ENCODE data around the gene CYP26A1.
"Not testable (repeated sequence)": the region's sequence is repeated elsewhere in the genome, so short reads cannot be mapped to it uniquely, and the experiment has no call there.

The CYP26A1 gene

DNA sequence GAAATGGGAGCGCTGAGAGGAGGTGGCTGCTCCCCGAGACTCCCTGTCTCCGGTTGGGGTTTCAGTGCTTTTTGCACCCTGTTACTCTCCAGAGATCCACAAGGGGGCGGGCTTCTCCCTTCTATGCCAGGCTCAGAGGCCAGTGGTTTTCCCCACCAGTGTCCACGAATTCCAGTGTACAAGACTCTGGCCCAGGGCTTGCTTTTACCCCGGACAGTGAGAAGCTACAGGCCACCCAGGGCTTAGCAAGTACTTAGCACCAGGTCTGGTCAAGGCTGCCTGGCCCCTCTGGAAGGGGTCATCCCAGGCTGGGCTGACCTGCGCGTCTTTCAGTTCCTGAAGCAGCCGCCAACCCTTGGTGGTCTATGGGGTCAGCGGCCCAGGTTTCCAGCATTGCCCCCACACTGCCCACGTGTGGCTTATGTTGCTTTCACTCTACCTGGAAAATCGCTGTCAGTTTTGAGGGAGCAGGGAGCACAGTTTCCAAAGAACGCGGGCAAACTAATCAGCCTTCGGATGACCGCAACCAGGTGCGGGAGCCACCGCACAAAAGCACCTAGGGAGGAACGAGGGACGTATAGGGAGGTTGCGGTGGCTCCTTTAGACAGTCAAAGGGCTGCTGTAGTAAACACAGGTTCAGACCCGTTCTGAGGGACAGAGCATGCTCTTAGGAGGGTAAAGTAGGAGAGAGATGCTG lies 6.8 kb downstream of the CYP26A1 start:
- no peak for DNase-seq (ENCODE audit: low read depth)

DNA sequence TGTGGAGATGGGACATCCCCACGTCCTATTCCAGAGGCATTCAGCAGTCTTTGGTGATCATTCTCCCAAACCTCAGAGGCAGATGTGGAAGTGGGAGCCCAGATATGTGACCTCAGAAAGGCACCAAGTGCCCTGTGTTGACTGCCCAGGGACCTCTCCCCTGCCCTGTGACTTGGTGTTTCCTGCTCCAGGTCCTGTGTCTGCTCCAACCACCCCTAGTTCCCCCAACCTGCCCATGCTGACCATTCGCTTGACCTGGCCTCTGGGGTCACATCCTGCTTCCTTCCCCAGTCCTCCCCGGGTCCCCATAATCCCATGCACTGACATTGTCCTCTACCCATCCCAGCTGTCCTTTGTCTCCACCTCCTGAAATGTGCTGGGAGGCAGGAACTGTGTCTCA lies 7.6 kb downstream of the CYP26A1 start:
- no peak for DNase-seq (ENCODE audit: low read depth)

DNA sequence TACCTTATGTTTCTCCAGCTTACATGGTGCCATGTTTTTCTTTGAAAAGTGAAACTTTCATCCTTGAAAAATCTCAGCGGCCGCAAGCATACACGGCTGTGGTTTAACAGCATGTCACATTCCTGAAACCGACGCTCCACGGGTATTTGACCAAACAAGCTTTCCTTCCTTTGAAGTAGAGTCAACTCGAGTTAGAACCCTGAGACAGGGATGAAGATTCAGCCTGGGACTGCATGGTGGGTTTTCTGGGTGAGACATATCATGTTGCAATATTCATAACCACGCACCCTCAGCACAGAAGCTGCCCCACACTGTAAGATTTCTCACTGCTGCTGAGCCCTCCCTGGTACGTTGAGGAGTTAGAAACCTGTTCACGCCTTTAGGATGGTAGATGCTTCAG lies 8.1 kb downstream of the CYP26A1 start:
- DNase-seq (ENCODE audit: low read depth): no peak

DNA sequence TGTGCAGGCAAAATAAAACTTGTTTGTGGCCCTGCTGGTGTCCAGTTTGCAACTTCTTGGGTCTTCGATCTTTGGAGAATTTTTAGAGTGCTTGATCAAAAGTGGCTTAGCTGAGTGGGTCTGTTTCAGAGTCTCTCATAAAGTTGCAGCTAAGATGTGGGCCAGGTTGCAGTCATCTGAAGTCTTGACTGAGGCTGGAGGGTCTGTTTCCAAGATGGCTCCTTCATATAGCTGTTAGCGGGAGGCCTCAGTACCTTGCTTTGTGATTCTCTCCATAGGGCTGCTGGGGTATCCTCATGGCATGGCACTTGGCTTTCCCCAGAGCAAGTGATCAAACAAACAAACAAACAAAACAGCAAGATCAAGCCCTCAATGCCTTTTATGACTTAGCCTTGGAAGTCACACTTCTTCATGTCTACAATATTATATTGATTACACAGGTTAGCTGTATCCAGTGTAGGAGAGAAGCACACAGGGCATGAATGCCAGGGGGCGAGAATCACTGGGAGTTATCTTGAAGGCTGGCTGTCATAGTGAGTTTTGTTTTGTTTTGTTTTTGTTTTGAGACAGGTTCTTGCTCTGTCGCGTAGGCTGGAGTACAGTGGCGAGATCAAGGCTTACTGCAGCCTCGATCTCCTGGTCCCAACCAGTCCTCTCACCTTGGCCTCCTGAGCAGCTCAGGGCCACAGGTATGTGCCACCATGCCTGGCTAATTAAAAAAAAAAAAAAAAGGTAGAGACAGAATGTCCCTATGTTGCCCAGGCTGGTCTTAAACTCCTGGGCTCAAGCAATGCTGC lies 10.2 kb downstream of the CYP26A1 start:
- DNase-seq (ENCODE audit: low read depth): no peak

DNA sequence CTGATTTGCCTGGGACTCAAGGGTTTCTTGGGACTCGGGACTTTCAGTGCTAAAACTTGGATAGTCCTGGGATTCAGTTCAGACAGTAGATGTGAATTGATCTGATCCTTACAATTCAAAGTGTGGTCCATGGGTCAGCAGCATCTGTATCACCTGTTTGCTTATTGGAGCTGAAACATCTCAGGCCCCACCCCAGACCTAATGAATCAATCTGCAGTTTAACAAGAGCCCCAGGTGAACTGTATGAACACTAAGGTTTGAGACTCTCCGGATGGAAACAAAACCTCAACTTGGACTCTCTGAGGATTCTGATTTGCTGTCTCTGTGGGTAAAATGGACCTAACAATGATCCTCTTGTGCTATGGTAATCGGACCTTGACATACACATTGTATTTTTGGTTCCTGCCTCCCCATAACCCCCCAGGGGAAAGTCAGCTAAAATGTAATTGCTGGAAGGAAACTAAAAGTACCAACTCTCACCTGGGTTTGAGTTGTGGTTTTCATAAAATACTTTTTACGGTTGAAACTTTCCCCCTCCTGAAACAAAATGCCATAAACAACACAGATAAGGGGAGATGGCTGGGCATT lies 11.7 kb downstream of the CYP26A1 start:
- no peak for DNase-seq (ENCODE audit: low read depth)

DNA sequence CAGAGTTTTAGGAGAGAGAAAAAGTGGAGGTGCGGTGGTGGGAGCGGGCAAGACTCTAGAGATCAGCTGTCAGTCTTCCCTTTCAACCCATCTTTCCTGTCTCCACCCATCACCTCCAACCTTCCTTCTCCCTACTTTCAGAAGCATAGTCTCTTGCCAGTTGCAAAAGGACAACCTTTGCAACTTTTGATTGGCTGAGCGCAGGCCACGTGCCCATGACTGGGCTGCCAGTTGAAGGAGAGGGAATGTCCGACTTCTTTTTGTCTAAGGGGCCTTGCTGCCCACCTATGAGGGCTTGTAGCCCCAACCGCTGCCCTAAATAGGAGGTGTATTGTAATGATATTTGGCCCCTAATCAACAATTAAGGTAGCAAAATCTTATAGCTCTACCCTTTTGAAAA lies 12.6 kb downstream of the CYP26A1 start:
- no peak for DNase-seq (ENCODE audit: low read depth)

DNA sequence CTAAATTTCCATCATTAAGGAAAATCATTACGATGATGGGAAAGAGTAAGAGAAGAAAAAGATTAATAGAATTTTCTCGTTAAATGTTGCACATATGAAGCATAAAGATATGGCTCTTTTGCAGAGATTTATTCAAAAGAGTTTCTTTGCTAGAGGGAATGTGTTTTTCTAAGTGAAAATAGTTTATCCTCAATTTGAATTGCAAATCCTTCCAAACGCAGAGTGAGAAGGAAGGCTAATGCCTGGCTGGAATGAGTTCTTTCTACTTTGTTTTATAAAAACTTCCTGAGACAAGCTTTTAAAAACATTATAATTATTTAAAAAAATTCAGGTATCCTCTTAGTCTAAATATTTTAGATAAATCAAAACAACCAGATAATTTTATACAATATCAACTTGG lies 14.2 kb downstream of the CYP26A1 start:
- no peak for DNase-seq (ENCODE audit: low read depth)

DNA sequence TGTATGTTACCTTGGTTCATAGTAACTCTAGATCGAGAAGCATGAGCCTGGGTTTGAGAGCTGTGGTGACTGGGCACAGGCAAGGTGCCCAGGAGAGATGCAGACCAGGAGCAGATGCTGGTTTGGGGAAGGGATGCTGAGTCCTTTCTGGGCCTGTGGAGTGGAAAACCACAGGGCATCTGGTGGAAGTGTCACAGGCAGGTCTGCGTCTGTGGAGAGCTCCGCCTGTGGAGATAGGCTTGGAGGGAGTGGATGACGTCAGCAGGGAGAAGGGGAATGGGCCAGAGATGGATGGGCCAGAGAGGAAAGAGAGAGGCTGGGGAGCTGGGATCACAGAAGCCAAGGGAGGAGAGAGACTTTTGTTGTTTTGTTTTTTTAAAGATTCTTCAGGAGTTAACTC lies 14.8 kb downstream of the CYP26A1 start:
- no peak for DNase-seq (ENCODE audit: low read depth)

DNA sequence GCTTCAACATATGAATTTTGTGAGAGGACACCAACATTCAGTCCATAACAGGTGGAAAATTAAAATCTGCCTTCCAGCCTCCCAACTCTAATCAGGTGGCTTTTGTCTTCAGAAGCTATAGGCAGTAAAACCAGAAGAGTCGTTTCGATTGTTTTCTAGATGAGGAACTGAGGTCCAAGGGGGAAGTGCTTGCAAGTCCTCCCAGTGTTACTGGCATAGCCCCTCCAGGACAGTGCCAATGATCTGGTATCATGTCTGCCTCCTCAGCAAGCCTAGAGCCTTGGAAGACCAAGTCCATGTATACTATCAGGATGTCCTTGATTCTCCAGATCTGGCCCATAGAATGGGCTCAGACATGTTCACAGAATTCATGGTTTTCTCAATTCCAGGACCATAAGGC lies 16.9 kb downstream of the CYP26A1 start:
- DNase-seq (ENCODE audit: low read depth): no peak

DNA sequence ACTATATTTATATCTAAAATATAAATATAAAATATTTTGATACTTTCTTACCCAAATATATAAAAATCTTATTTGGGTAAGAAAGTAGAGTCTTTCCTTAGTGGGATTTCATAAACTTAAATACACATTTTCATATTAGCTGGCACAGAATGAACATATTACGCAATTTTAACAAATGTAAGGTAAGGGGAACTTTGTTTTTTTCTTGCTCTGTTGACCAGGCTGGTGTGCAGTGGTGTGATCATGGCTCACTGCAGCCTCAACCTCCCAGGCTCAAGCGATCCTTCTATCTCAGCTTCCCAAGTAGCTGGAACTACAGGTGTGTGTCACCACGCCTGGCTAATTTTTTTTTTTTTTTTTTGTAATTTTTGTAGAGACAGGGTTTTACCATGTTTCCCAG lies 18.3 kb downstream of the CYP26A1 start:
- DNase-seq (ENCODE audit: low read depth): no peak

DNA sequence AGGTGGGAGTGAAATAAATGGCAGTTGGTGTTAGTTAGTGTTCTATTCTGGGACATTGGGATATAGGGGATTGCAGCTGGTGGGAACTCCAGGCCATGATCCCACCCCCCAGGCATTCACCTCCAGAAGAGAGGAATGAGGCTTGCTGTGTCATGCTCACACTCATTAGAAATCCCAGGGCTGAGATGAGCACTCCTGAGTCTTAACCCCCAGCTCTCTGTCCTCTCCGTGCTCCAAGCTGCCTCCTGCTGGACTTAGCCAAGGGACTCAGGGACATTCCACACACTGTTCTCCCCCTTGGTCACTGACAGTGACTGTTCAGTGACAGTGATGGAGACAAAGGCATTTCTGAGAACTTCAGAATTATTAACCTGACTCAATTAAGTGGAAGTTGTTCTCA lies 21.5 kb downstream of the CYP26A1 start:
- DNase-seq (ENCODE audit: low read depth): no peak

DNA sequence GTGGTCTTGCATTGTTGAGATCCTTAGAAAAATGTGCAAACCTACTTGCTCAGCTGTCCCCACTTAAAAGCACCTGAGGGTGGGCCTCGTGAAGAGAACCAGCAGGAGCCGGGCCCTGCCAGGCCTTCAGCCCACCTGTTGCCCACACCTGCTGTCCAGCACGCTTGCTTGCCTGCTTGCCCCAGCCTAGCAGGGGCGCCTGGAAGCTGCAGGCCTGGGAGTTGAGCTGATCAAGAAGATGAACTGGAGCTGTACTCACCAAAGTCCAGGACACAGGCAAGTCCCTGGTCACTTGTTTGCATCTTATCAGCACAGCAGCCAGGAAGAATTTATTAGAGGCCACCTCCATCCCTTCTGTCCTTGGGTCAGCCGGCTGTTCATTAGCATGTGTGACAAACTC lies 23.2 kb downstream of the CYP26A1 start:
- no peak for DNase-seq (ENCODE audit: low read depth)

DNA sequence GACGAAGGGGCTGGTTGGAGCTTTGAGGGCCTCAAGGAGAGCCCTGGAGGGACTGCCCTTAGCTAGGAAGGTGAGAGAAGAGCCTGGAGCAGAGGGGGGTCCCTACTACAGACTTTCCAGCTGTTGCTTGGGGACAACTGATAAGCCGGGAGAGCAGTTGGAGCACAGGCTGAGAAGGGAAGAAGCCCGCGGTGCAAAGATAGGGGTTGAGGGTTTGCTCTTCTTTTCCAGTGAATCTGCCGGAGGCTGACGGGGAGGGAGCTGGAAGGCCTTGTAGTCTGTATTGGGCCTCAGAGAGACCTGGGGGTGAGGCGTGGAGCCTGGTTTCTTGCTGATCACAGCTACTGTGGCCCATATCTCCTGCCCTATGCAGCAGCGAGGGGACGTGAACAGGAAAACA lies 23.7 kb downstream of the CYP26A1 start:
- DNase-seq (ENCODE audit: low read depth): no peak

DNA sequence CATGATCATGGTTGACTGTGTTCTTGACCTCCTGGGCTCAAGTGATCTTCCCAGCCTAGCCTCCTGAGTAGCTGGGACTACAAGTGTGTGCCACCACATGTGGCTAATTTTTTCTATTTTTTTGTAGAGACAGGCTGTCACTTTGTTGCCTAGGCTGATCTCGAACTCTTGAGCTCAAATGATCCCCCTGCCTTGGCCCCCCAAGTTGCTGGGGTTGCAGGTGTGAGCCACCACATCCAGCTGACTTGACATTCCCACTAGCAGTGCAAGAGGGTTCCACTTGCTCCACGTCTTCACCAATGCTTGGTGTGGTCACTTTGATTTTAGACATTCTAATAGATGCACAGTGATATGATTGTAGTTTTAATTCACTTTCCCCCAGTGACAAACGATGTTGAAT lies 25.1 kb downstream of the CYP26A1 start:
- DNase-seq (ENCODE audit: low read depth): no peak

DNA sequence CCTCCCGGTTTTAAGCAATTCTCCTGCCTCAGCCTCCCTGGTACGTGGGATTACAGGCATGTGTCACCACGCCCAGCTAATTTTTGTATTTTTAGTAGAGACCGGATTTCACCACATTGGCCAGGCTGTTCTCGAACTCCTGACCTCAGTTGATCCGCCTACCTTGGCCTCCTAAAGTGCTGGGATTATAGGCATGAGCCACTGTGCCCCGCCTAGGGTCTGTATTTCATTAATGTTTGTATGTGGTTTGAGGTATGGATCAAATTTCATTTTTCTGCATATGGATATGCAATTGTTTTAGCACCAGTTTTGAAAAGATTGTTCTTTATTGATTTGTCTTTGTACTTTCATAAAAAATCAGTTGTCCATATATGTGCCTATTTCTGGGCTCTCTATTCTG lies 26.0 kb downstream of the CYP26A1 start:
- DNase-seq (ENCODE audit: low read depth): no peak

DNA sequence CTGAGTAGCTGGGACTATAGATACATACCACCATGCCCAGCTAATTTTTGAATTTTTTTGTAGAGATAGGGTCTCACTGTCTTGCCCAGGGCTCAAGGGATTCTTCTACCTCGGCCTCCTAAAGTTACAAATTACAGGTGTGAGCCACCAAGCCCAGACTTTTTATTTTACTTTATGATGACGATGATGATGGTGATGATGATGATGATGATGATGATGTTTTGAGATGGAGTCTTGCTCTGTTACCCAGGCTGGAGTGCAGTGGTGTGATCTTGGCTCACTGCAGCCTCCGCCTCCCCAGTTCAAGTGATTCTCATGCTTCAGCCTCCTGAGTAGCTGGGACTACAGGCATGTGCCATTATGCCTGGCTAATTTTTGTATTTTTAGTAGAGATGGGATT lies 27.5 kb downstream of the CYP26A1 start:
- not testable (repeated sequence) for DNase-seq (ENCODE audit: low read depth)

DNA sequence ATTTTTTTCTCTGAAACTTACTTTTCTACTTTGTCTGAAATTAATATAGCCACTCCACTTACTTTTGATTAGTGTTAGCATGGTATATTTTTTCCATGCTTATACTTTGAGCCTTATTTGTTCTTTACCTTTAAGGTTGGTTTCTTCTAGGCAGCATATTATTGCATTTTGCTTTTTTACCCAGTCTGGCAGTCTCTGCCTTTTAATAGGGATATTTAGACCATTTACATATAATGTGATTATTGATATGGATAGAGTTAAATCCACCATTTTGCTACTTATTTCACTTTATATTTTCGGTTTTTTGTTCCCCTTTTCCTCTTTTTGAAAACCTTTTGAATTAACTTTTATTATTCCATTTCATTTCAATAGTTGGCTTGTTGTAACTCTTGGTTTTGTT lies 30.3 kb downstream of the CYP26A1 start:
- DNase-seq (ENCODE audit: low read depth): no peak

DNA sequence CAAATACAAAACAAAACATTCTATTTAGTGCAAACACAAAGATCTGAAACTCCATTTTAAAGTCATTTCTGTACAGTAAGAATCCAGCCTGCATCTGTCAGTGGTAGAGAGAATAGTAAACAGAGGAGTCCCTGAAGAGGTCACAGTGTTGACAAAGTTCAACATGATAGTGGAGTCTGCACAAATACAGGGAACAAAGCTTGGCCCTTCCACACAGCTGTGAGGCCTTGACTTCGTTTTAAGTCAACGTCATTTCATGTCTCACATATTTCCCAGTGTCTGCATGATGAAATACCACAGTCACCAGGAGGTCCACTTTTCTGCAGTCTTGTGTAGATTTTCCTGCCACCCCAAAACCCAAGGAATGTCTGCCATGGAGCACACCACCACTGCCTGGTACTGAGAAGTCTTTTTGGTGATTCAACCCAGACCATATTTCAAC lies 33.0 kb downstream of the CYP26A1 start:
- peak; percentile 4 for DNase-seq (ENCODE audit: low read depth)

DNA sequence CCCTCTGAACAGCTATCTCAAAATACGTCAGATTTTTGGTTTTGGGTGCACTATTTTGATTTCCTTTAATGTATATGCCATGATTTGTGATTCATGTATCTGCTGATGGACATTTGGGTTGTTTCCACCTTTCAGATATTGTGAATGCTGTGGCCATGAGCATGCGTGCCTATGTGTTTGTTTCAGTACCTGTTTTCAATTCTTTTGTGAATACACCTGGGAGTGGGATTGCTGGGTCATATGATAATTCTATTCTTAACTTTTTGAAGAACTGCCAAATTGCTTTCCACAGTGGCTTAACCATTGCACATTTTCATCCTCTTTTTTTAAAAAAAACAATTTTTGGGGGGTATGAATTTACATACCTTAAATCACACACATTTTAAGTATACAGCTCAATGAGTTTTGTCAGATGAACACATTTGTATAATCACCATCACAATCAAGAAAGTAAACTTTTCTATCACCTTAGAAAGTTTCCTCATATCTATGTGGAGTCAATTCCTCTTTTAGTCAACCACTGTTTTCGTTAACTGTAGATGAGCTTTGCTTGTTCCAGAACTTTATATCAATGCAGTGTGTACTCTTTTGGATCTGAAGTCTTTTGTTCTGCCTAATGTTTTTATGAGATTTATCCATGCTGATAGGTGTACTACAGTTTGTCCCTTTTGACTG lies 36.9 kb downstream of the CYP26A1 start:
- DNase-seq (ENCODE audit: low read depth): no peak

DNA sequence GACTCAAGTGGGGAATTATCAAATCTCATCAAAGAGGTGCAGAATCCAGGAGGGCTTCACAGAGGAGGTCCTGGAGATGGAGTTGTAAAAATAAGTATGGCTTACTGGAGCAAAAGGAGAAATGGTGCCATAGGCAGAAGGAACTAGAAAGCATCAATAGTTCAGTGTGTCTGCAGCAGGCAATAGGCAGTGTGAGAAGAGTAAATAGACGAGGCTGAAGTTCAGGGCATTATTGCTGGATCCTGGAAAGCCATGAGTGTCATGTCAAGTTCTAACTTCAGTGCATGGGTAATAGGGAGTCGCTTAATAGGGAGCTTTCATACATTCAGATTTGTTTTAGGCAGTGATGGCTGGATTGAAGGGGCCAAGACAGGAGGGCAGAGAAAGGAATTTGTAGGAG lies 39.3 kb downstream of the CYP26A1 start:
- DNase-seq (ENCODE audit: low read depth): no peak

DNA sequence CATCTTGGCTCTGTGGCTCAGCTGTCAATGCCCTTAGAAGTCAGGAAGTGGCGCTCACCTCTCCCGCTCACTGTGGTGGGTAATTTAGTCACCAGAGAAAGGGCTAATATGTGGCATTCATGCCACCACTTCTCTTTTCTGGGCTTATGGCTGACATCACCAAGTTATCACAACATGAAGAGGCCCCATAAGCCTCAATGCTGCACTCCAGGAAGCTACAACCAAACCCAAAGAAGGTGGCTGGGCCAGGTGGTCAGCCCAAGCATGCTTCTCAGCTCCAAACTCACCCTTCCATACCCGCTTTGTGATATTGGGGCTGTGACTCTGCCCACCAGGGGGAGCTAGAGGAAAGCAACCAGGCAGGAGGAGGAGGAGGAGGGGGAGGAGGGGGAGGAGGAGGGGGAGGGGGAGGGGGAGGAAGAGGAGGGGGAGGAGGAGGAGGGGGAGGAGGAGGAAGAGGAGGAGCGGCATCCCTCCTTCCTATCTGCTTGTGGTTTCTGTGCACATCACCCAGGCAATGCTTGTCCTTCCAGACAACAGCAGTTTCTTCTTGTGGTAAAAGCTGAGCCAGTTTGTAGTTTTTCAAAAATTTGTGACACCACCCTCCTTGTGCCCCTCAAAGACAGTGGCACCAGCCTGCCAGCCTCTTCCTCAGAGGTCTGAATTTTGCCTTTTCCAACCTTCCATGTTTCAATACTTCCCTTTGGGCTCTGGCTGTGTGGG lies 42.1 kb downstream of the CYP26A1 start:
- no peak for DNase-seq (ENCODE audit: low read depth)

DNA sequence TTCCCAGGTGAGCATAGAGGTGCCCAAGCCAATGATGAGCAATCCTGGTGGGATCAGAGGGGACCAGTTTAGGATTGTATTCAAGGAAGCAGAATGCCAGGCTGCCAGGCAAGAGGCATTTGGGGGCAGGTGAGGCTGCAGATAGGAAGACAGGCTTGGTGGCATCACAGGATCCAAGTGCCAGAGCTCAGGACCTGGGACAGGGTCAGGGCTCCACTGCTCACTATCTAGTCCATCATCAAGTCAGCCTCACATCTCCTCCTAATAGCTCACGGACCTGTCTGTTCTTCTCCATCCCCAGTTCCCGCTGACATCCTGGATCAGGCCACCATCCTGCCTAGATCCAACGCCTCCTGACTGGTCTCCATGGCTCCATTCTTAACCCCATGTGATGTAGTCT lies 47.6 kb downstream of the CYP26A1 start:
- DNase-seq (ENCODE audit: low read depth): no peak

Data from GM04503 (cell line).